Lower lobe of right lung (tissue), 2 donors: Measurements from ENCODE around the gene GGT6. TPM values are rescaled to one million over a fixed set of nuclear protein-coding genes. Genes with fewer than 3 reads are reported as not detected.

Experiments used
- ATAC-seq, 2 donors: fragments of 200-7000 bp; cut with Tn5 transposase; one replicate each; pipeline ENCODE4 v1.9.1; 2020 to 2022; ENCODE audit warnings: mild to moderate bottlenecking in 2 of 2, moderate library complexity in 2 of 2
- DNase-seq: peaks from one replicate; pipeline ENCODE4 v3.0.0-alpha.2; 2020
- H3K27ac ChIP-seq: fragments of 200-600 bp; one replicate; pipeline ENCODE4 v1.8.0; 2022
- H3K27me3 ChIP-seq: fragments of 200-600 bp; one replicate; pipeline ENCODE4 v1.8.0; 2022; ENCODE audit warnings: low read depth
- H3K36me3 ChIP-seq: fragments of 200-600 bp; one replicate; pipeline ENCODE4 v1.8.0; 2022; ENCODE audit warnings: mild to moderate bottlenecking
- H3K4me1 ChIP-seq: fragments of 200-600 bp; one replicate; pipeline ENCODE4 v1.8.0; 2022
- H3K4me3 ChIP-seq: fragments of 200-600 bp; one replicate; pipeline ENCODE4 v1.8.0; 2022; ENCODE audit warnings: mild to moderate bottlenecking
- H3K9me3 ChIP-seq: fragments of 200-600 bp; one replicate; pipeline ENCODE4 v1.8.0; 2022
- intact Hi-C: fragments of 100-400 bp; cut with DNase I; formaldehyde crosslinking; loops from one replicate; pipeline ENCODE4 v1.11.0; 2022
- total RNA-seq: library from RNA; stranded (reverse); fragmentation: NEBNext Ultra II Directional; extraction: Animal tissue kit (Norgen Biotek cat#: 25700); gene quantifications from one replicate; pipeline ENCODE4 v1.2.1, GENCODE V29; 2021
- TF ChIP-seq, protein P1 (sequence below): fragments of 200-600 bp; IDR thresholded peaks from one replicate; pipeline ENCODE4 v1.8.0; 2022; ENCODE audit warnings: antibody characterized with exemption, mild to moderate bottlenecking
- donor health status: DM: no; HTN: yes; CAD: no; lungs with severe emphysema.

Gene GGT6
- total RNA-seq, 1 donor from 2014 or later, result 3.7 TPM

DNA sequence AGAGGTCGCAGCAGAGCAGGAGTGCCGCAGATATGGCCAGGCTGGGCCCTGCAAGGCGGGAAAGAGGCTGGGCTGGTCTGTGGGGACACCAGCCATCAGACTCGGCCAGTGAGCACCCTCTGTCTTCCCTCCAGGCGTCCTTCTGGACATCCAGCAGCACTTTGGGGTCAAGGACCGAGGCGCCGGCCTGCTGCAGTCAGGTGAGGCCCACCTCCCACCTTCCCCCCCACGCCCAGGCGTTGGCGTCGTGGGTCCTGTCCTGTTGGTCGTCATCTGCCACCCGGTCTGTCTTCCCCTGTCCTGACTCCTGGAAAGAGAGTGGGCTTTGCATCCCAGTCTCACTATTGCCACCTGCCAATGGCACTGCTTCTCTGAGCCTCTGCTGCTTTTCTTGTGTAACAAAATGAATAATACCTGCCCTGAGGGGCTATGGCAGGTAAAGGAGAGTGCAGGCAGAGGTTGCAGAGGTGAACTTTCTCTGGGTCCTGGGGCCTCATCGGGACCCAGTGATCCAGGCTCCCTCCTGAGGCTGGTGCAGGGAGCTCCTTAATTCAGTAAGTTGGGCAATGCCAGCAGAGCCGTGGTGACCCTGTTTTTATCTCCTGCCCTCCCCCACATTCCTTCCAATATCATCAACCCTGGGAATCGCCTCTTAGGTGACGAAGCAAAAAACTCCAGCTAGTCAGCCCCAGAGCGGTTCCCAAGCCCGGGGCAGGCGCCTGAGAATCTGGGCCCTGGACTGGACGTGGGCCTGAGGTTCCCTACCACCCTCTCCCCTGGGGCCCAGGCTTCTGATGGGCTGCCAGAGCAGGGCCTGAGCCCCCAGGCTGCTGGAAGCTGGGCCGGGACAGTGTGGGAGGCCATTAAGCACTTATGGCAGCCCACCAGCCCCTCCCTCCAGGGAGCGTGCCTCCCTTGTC, 47.0 kb downstream of the GGT6 start:
- peaks cover 84% of the 10 kb centered on the region for H3K4me1 ChIP-seq
- H3K9me3 ChIP-seq, result no peaks in the 10 kb centered on the region
- no peak for DNase-seq

DNA sequence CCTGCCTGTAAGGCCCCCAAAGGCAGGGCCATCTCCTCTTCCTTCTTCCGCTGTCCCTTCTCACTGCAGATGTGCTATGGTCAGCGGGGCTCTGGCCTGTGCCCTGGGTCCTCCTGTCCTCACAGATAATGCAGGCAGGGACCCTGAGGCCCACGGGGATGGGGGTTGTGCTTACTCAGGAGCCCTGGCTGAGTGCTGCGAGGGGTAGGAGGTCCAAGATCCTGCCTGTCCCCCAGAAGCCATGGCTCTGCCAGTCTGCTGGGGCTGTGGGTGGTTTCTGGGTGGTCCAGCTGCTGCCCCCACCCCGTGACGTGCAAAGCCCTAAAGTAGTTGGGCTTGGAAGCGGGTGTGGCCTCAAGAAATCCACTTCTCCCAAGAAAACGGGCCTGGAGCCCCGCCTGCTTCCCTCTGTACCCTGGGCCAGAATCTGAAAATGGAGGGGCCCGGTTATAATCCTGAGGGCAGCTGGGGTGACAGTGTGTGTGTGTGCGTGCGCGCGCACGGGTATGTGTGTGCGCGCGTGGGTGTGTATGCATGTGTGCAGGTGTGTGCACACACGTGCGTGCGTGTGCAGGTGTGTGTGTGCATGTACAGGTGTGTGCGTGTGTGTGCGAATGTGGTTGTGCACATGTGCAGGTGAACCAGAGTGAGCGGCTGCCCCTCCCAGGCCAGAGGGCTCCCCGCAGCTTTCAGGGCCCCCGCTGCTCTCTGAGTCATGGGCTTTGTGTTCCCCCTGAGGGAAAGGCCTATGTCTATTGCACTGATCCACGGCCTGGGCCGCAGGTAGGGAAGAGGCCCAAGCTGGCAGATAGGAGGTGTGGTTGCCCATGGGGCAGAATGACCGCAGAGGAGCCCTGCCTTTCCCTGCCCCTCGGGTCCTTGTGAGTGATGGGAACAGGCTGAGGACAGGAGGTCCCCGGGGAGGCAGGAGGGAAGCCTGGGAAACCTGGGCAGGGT, 47.9 kb downstream of the GGT6 start:
- no peak overlapping the region for H3K27ac ChIP-seq
- no peaks in the 10 kb centered on the region for H3K27me3 ChIP-seq
- peaks cover 90% of the 10 kb centered on the region for H3K4me1 ChIP-seq
- intact Hi-C loops, result no loop called here
- H3K36me3 ChIP-seq, result no peaks in the 10 kb centered on the region
- H3K4me3 ChIP-seq, result no peak overlapping the region
- TF ChIP-seq, protein P1, sequence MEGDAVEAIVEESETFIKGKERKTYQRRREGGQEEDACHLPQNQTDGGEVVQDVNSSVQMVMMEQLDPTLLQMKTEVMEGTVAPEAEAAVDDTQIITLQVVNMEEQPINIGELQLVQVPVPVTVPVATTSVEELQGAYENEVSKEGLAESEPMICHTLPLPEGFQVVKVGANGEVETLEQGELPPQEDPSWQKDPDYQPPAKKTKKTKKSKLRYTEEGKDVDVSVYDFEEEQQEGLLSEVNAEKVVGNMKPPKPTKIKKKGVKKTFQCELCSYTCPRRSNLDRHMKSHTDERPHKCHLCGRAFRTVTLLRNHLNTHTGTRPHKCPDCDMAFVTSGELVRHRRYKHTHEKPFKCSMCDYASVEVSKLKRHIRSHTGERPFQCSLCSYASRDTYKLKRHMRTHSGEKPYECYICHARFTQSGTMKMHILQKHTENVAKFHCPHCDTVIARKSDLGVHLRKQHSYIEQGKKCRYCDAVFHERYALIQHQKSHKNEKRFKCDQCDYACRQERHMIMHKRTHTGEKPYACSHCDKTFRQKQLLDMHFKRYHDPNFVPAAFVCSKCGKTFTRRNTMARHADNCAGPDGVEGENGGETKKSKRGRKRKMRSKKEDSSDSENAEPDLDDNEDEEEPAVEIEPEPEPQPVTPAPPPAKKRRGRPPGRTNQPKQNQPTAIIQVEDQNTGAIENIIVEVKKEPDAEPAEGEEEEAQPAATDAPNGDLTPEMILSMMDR, result no peak
- DNase-seq (no peak), ATAC-seq (no peak)
- H3K9me3 ChIP-seq, result no peaks in the 10 kb centered on the region

More for the DNA sequence above, 47.0 kb downstream of the GGT6 start:
- Histone ChIP-seq H3K4me3 (no peak overlapping the region), H3K27me3 (no peaks in the 10 kb centered on the region), H3K36me3 (no peaks in the 10 kb centered on the region), H3K27ac (peak overlapping the region; percentile 70)
- peak; percentile 3 to 11 for ATAC-seq
- TF ChIP-seq, protein P1, result no peak
- intact Hi-C loops, result no loop called here

DNA sequence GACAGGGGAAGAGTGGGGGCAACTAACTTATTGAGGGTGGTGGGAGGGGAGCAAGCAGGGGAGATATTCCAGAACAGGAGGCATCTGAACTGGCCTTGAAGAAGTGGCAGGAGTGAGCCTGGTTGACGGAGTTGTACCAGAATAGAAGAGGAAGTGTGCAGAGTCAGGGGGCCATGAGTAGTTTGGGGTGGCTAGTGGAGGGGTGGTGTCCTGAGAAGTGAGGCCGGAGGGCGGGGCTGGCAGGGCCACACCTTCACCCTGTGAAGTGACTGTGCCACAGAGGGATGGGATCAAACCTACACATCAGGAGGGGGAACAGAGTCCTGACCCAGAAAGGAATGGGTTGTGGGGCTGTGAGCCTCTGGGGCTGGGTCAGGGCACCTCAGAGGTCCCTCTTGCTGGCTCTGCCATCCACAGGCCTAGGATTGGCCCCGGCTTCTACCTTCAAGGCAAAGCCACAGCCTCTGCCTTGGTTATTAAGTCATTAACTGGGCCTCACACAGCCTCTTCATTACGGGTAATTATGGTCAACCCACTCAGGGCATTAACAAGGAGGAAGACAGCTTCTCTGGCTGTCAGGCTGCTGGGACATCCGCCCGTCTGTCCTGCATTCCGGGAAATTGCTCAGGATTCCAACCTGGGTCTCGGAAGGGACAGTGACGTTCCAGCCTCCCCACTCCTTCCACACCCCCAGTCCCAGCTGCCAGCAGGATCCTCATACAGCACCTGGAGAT, 49.0 kb downstream of the GGT6 start:
- no peaks in the 10 kb centered on the region for H3K9me3 ChIP-seq
- DNase-seq (no peak), ATAC-seq (no peak)
- TF ChIP-seq, protein P1, result no peak
- intact Hi-C loops, result no loop called here
- H3K36me3 ChIP-seq, result no peaks in the 10 kb centered on the region
- peak overlapping the region; percentile 76 for H3K27ac ChIP-seq
- no peak overlapping the region for H3K4me3 ChIP-seq
- peaks cover 98% of the 10 kb centered on the region for H3K4me1 ChIP-seq
- no peaks in the 10 kb centered on the region for H3K27me3 ChIP-seq

DNA sequence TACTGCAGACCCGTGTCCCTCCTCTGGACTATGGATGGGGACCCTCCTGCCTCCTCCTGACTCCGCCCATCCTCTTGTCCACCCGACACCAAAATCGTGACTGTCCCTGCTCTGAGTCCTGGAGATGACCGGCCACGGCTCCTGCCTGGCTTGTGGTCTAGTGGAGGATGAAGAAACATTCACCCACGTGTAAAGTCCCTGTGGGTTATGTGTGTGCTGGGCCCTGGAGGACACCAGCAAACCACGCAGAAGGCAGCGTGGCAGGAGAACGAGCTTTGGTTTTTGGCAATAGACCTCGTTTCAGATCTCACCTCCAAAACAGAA, 49.8 kb downstream of the GGT6 start:
- Histone ChIP-seq H3K9me3 (no peaks in the 10 kb centered on the region), H3K27ac (peak overlapping the region; percentile 76), H3K4me1 (peaks cover 98% of the 10 kb centered on the region), H3K27me3 (no peaks in the 10 kb centered on the region), H3K36me3 (no peaks in the 10 kb centered on the region), H3K4me3 (no peak overlapping the region)
- no peak for DNase-seq
- no peak for ATAC-seq
- intact Hi-C loops, result no loop called here
- TF ChIP-seq, protein P1, result no peak
